ENCODE data around the gene WDR48.

Gene WDR48

GRCh38 chr3:39064646-39065045, 12.8 kb downstream of the WDR48 start:
- DNase-seq: no peak

- no peak for DNase-seq
These were observed 13.4 kb downstream of the WDR48 start for GRCh38 chr3:39065197-39065596.

- no peak for DNase-seq
These were observed 15.5 kb downstream of the WDR48 start for GRCh38 chr3:39067286-39067685.

GRCh38 chr3:39068556-39068955, 16.7 kb downstream of the WDR48 start:
- no peak for DNase-seq

GRCh38 chr3:39075910-39076309, 24.1 kb downstream of the WDR48 start:
- DNase-seq: no peak

- no peak for DNase-seq
These were observed 27.7 kb downstream of the WDR48 start for GRCh38 chr3:39079530-39079929.

GRCh38 chr3:39080026-39080425, 28.2 kb downstream of the WDR48 start:
- DNase-seq: no peak

- DNase-seq: no peak
These were observed 31.0 kb downstream of the WDR48 start for GRCh38 chr3:39082666-39083313.

GRCh38 chr3:39086144-39086543, 34.3 kb downstream of the WDR48 start:
- no peak for DNase-seq

- no peak for DNase-seq
These were observed 36.6 kb downstream of the WDR48 start for GRCh38 chr3:39088456-39088855.

GRCh38 chr3:39088889-39089288, 37.1 kb downstream of the WDR48 start:
- no peak for DNase-seq

GRCh38 chr3:39090922-39091321, 39.1 kb downstream of the WDR48 start:
- DNase-seq: no peak

GRCh38 chr3:39094851-39095677, 43.2 kb downstream of the WDR48 start:
- no peak for DNase-seq

GRCh38 chr3:39095778-39096177, 44.0 kb downstream of the WDR48 start:
- no peak for DNase-seq

- DNase-seq: no peak
These were observed 45.0 kb downstream of the WDR48 start for GRCh38 chr3:39096775-39097174.

- DNase-seq: no peak
These were observed 46.1 kb downstream of the WDR48 start for GRCh38 chr3:39097716-39098472.

GRCh38 chr3:39098473-39099000, 46.7 kb downstream of the WDR48 start:
- DNase-seq: no peak

- DNase-seq: no peak
These were observed 47.4 kb downstream of the WDR48 start for GRCh38 chr3:39099242-39099641.

- DNase-seq: no peak
These were observed 48.1 kb downstream of the WDR48 start for GRCh38 chr3:39099738-39100499.

GRCh38 chr3:39100500-39100886, 48.7 kb downstream of the WDR48 start:
- no peak for DNase-seq

GRCh38 chr3:39101022-39101689, 49.3 kb downstream of the WDR48 start:
- peak in 1 of 2 experiments; percentile 13 for DNase-seq
